D721Med (cell line): ENCODE results near the gene SMOC2.

Experiments used
- DNase-seq: peaks from one replicate; pipeline ENCODE4 v3.0.0; 2011; ENCODE audit warnings: low spot score; ENCODE audit not compliant: insufficient read length
- FAIRE-seq: peaks from 2 replicates; lab custom pipeline; 2011; peaks lifted over from hg19 to GRCh38; lab: Jason Lieb, UNC
- CTCF ChIP-seq: IDR thresholded peaks from 2 replicates; pipeline ENCODE4 v1.5.1; 2012; ENCODE audit warnings: mild to moderate bottlenecking, control low read depth; ENCODE audit not compliant: insufficient read depth; ENCODE audit errors: missing control alignments

The SMOC2 gene

GRCh38 chr6:168650671-168651111 is 209.7 kb downstream of the SMOC2 start:
- FAIRE-seq (no peak), DNase-seq (no peak)
- no peak for TF ChIP-seq CTCF

GRCh38 chr6:168655462-168656152 is 214.6 kb downstream of the SMOC2 start:
- no peak for DNase-seq
- FAIRE-seq, result no peak
- TF ChIP-seq CTCF, result no peak

GRCh38 chr6:168658059-168658458 is 217.1 kb downstream of the SMOC2 start:
- DNase-seq, result no peak
- TF ChIP-seq CTCF, result no peak
- no peak for FAIRE-seq

- FAIRE-seq (no peak), DNase-seq (no peak)
- no peak for TF ChIP-seq CTCF
Observed at GRCh38 chr6:168660400-168660945, 219.5 kb downstream of the SMOC2 start.

- no peak for FAIRE-seq
- no peak for DNase-seq
- TF ChIP-seq CTCF, result no peak
Observed at GRCh38 chr6:168662301-168662936, 221.4 kb downstream of the SMOC2 start.

- no peak for FAIRE-seq
- no peak for DNase-seq
- TF ChIP-seq CTCF, result no peak
Observed at GRCh38 chr6:168663041-168663440, 222.1 kb downstream of the SMOC2 start.

GRCh38 chr6:168664956-168665355 is 224.0 kb downstream of the SMOC2 start:
- DNase-seq, result no peak
- no peak for TF ChIP-seq CTCF
- no peak for FAIRE-seq
